Measurements from ENCODE around the gene WLS. TPM values are rescaled to one million over a fixed set of nuclear protein-coding genes. Genes with fewer than 3 reads are reported as not detected.

WLS gene
- total RNA-seq, 4 donors from 2014 or later, result 34.8 to 78.9 (median 44.4) TPM

- TF ChIP-seq POLR2A (IDR thresholded peaks at IDR 0.05) (no peak), CTCF (IDR thresholded peaks at IDR 0.05) (no peak)
- DNase-seq (ENCODE audit: low spot score in 2 of 2), result no peak
- H3K27me3 ChIP-seq, result no peaks in the 10 kb centered on the region
- peaks cover 0 to 21% (median 0%) of the 10 kb centered on the region in 4 donors for H3K4me1 ChIP-seq
- no peak overlapping the region for H3K27ac ChIP-seq
- peaks cover 0 to 39% (median 0%) of the 10 kb centered on the region in 3 donors for H3K36me3 ChIP-seq
- H3K9me3 ChIP-seq, result no peaks in the 10 kb centered on the region
- WGBS, 2 donors, result 93 to 97% methylated on average over 2 of the region's 2 CpGs
- no peak overlapping the region for H3K4me3 ChIP-seq
These were observed 40.6 kb downstream of the WLS start for GRCh38 chr1:68191717-68192116.

GRCh38 chr1:68188644-68189340 is 43.5 kb downstream of the WLS start:
- Histone ChIP-seq H3K4me1 (peaks cover 0 to 15% (median 0%) of the 10 kb centered on the region in 4 donors), H3K36me3 (peaks cover 0 to 37% (median 0%) of the 10 kb centered on the region in 3 donors), H3K27me3 (no peaks in the 10 kb centered on the region), H3K9me3 (no peaks in the 10 kb centered on the region), H3K27ac (peak overlapping the region in 1 of 4 donors; percentile 8), H3K4me3 (no peak overlapping the region)
- 52 to 58% methylated on average over 4 of the region's 4 CpGs for WGBS, 2 donors
- no peak for TF ChIP-seq CTCF (IDR thresholded peaks at IDR 0.05)
- no peak for TF ChIP-seq POLR2A (IDR thresholded peaks at IDR 0.05)
- TF ChIP-seq EP300 (IDR thresholded peaks at IDR 0.05), result no peak
- no peak for DNase-seq (ENCODE audit: low spot score in 2 of 2)

- no peaks in the 10 kb centered on the region for H3K9me3 ChIP-seq
- H3K4me1 ChIP-seq, result peaks cover 0 to 15% (median 0%) of the 10 kb centered on the region in 4 donors
- H3K4me3 ChIP-seq, result no peak overlapping the region
- DNase-seq (ENCODE audit: low spot score in 2 of 2), result no peak
- H3K36me3 ChIP-seq, result peaks cover 0 to 31% (median 0%) of the 10 kb centered on the region in 3 donors
- 62% methylated on average over 3 of the region's 3 CpGs for WGBS, 2 donors
- TF ChIP-seq CTCF (IDR thresholded peaks at IDR 0.05), result no peak
- TF ChIP-seq POLR2A (IDR thresholded peaks at IDR 0.05), result no peak
- no peak for TF ChIP-seq EP300 (IDR thresholded peaks at IDR 0.05)
- no peaks in the 10 kb centered on the region for H3K27me3 ChIP-seq
- H3K27ac ChIP-seq, result peak overlapping the region in 1 of 4 donors; percentile 8
These were observed 44.2 kb downstream of the WLS start for GRCh38 chr1:68188060-68188538.

- H3K27me3 ChIP-seq, result no peaks in the 10 kb centered on the region
- H3K9me3 ChIP-seq, result no peaks in the 10 kb centered on the region
- DNase-seq (ENCODE audit: low spot score in 2 of 2), result no peak
- H3K27ac ChIP-seq, result no peak overlapping the region
- H3K4me3 ChIP-seq, result no peak overlapping the region
- 68 to 71% methylated on average over 2 of the region's 2 CpGs for WGBS, 2 donors
- TF ChIP-seq CTCF (IDR thresholded peaks at IDR 0.05) (no peak), EP300 (IDR thresholded peaks at IDR 0.05) (no peak), POLR2A (IDR thresholded peaks at IDR 0.05) (no peak)
- peaks cover 0 to 15% (median 0%) of the 10 kb centered on the region in 4 donors for H3K4me1 ChIP-seq
- H3K36me3 ChIP-seq, result peaks cover 0 to 18% (median 0%) of the 10 kb centered on the region in 3 donors
These were observed 46.6 kb downstream of the WLS start for GRCh38 chr1:68185743-68186142.

- Histone ChIP-seq H3K36me3 (peaks cover 0 to under 1% (median 0%) of the 10 kb centered on the region in 3 donors), H3K4me3 (no peak overlapping the region), H3K4me1 (peaks cover 0 to 11% (median 0%) of the 10 kb centered on the region in 4 donors), H3K9me3 (no peaks in the 10 kb centered on the region), H3K27ac (no peak overlapping the region), H3K27me3 (no peaks in the 10 kb centered on the region)
- WGBS, 2 donors, result 89 to 96% methylated on average over 2 of the region's 2 CpGs
- TF ChIP-seq CTCF (IDR thresholded peaks at IDR 0.05) (no peak), EP300 (IDR thresholded peaks at IDR 0.05) (no peak), POLR2A (IDR thresholded peaks at IDR 0.05) (no peak)
- no peak for DNase-seq (ENCODE audit: low spot score in 2 of 2)
These were observed 48.4 kb downstream of the WLS start for GRCh38 chr1:68183895-68184294.

Data from tibial nerve (tissue), 4 donors.